GM12892 (cell line): Measurements from ENCODE around the gene CACNA1C.

ENCODE experiments used
- POLR2A ChIP-seq: IDR thresholded peaks from 2 replicates; pipeline ENCODE4 v1.6.1; 2011; ENCODE audit warnings: low read depth, low read length, control low read depth
- POLR2AphosphoS5 ChIP-seq: IDR thresholded peaks from 2 replicates; pipeline ENCODE4 v1.6.1; 2011; ENCODE audit warnings: low read depth, low read length, control low read depth

GRCh38 chr12:2061402-2061801 lies 8.6 kb downstream of the CACNA1C start:
- no peak for TF ChIP-seq POLR2AphosphoS5
- TF ChIP-seq POLR2A: no peak
